CD1c-positive myeloid dendritic cell (primary cell): ENCODE data around the gene NALCN.

Experiments
- DNase-seq: peaks from one replicate; pipeline ENCODE4 v3.0.0-alpha.2; 2016; ENCODE audit errors: extremely low spot score

NALCN gene

GRCh38 chr13:101205408-101205807 is 210.9 kb downstream of the NALCN start:
- DNase-seq, result no peak

GRCh38 chr13:101204270-101205020 is 211.9 kb downstream of the NALCN start:
- DNase-seq, result no peak

- DNase-seq, result no peak
These were observed 213.7 kb downstream of the NALCN start for GRCh38 chr13:101202590-101202989.

- no peak for DNase-seq
These were observed 225.3 kb downstream of the NALCN start for GRCh38 chr13:101190976-101191375.

GRCh38 chr13:101190337-101190736 is 226.0 kb downstream of the NALCN start:
- no peak for DNase-seq

- no peak for DNase-seq
These were observed 230.7 kb downstream of the NALCN start for GRCh38 chr13:101185606-101186005.

GRCh38 chr13:101181076-101181685 is 235.1 kb downstream of the NALCN start:
- DNase-seq, result no peak

GRCh38 chr13:101179021-101179420 is 237.3 kb downstream of the NALCN start:
- no peak for DNase-seq

- DNase-seq, result no peak
These were observed 237.9 kb downstream of the NALCN start for GRCh38 chr13:101178406-101178805.

- DNase-seq, result no peak
These were observed 246.0 kb downstream of the NALCN start for GRCh38 chr13:101170306-101170705.

GRCh38 chr13:101157261-101157660 is 259.0 kb downstream of the NALCN start:
- no peak for DNase-seq

GRCh38 chr13:101155920-101156319 is 260.4 kb downstream of the NALCN start:
- DNase-seq, result no peak

- DNase-seq, result no peak
These were observed 264.1 kb downstream of the NALCN start for GRCh38 chr13:101152184-101152583.

- no peak for DNase-seq
These were observed 265.3 kb downstream of the NALCN start for GRCh38 chr13:101150998-101151397.

GRCh38 chr13:101149735-101150384 is 266.4 kb downstream of the NALCN start:
- no peak for DNase-seq

GRCh38 chr13:101146101-101146898 is 270.0 kb downstream of the NALCN start:
- no peak for DNase-seq

- peak; percentile 65 for DNase-seq
These were observed 271.4 kb downstream of the NALCN start for GRCh38 chr13:101144808-101145419.

GRCh38 chr13:101140936-101141335 is 275.4 kb downstream of the NALCN start:
- no peak for DNase-seq

- no peak for DNase-seq
These were observed 276.1 kb downstream of the NALCN start for GRCh38 chr13:101140087-101140770.

- DNase-seq, result no peak
These were observed 277.2 kb downstream of the NALCN start for GRCh38 chr13:101139081-101139480.

- peak; percentile 36 for DNase-seq
These were observed 288.5 kb downstream of the NALCN start for GRCh38 chr13:101127741-101128353.
